PC-3 (cell line): ENCODE results near the gene PRAC1. TPM values are rescaled to one million over a fixed set of nuclear protein-coding genes. Genes with fewer than 3 reads are reported as not detected.

Experiments
- ATAC-seq: fragments of 200-7000 bp; cut with Tn5 transposase; 2 replicates; pipeline ENCODE4 v1.9.1; 2020; ENCODE audit warnings: mild to moderate bottlenecking, moderate library complexity
- BruUV-seq: library from RNA; stranded (reverse); fragments of 400-500 nt; replicated peaks from 2 replicates; lab custom pipeline; 2021; lab: Mats Ljungman, UMichigan
- CTCF ChIA-PET: fragments of 300-600 bp; sonication (Branson Sonifier 250); formaldehyde crosslinking; loops from one replicate; lab custom pipeline; 2022; ENCODE audit warnings: antibody characterized with exemption; lab: Charles Lee
- POLR2A ChIA-PET: fragments of 300-600 bp; sonication (Branson Sonifier 250); formaldehyde crosslinking; loops from one replicate; lab custom pipeline; 2022; ENCODE audit warnings: antibody characterized with exemption; ENCODE audit not compliant: unreplicated experiment; lab: Charles Lee
- DNase-seq: peaks from one replicate; pipeline ENCODE4 v3.0.0-alpha.2; 2015
- H2AFZ ChIP-seq: fragments of 300-600 bp; sonication (generic); 2 replicates; pipeline ENCODE4 v1.6.0; 2016; ENCODE audit warnings: antibody characterized with exemption, low read length
- H3F3A ChIP-seq: fragments of 300-600 bp; sonication (generic); one replicate; pipeline ENCODE4 v1.6.0; 2017; ENCODE audit warnings: antibody characterized with exemption, low read length, control low read depth, mild to moderate bottlenecking; ENCODE audit not compliant: unreplicated experiment
- H3K27ac ChIP-seq: fragments of 300-600 bp; sonication (generic); 2 replicates; pipeline ENCODE4 v1.5.1; 2016; ENCODE audit warnings: mild to moderate bottlenecking, low read length
- H3K27me3 ChIP-seq: fragments of 300-600 bp; sonication (generic); 2 replicates; pipeline ENCODE4 v1.6.1; 2016; ENCODE audit warnings: low read length, mixed read lengths
- H3K36me3 ChIP-seq: fragments of 300-600 bp; sonication (generic); 2 replicates; pipeline ENCODE4 v1.6.1; 2016; ENCODE audit warnings: low read depth, mixed run types, low read length, mixed read lengths
- H3K4me1 ChIP-seq: fragments of 300-600 bp; sonication (generic); 2 replicates; pipeline ENCODE4 v1.5.1; 2016; ENCODE audit warnings: low read length; ENCODE audit not compliant: insufficient read depth
- H3K4me2 ChIP-seq: fragments of 300-600 bp; sonication (generic); 2 replicates; pipeline ENCODE4 v1.6.0; 2016; ENCODE audit warnings: low read length
- H3K4me3 ChIP-seq: fragments of 300-600 bp; sonication (generic); 2 replicates; pipeline ENCODE4 v1.5.1; 2016; ENCODE audit warnings: mild to moderate bottlenecking, low read length, mixed read lengths
- H3K79me2 ChIP-seq: fragments of 300-600 bp; sonication (generic); 2 replicates; pipeline ENCODE4 v1.6.1; 2017; ENCODE audit warnings: low read length, mixed read lengths
- H3K9ac ChIP-seq: fragments of 300-600 bp; sonication (generic); 2 replicates; pipeline ENCODE4 v1.6.0; 2016; ENCODE audit warnings: mild to moderate bottlenecking, low read length
- H3K9me2 ChIP-seq: fragments of 300-600 bp; sonication (generic); replicated peaks from 2 replicates; pipeline ENCODE4 v1.6.1; 2016; ENCODE audit warnings: mixed run types, low read length, mixed read lengths
- H3K9me3 ChIP-seq: fragments of 300-600 bp; sonication (generic); 2 replicates; pipeline ENCODE4 v1.6.1; 2016; ENCODE audit warnings: low read length, mixed read lengths
- H4K20me1 ChIP-seq: fragments of 300-600 bp; sonication (generic); 2 replicates; pipeline ENCODE4 v1.6.1; 2016; ENCODE audit warnings: low read length, mixed read lengths
- EZH2 ChIP-seq: fragments of 300-600 bp; sonication (generic); IDR thresholded peaks from one replicate; pipeline ENCODE4 v1.6.1; 2017; ENCODE audit warnings: antibody characterized with exemption, mild to moderate bottlenecking, low read length; ENCODE audit not compliant: unreplicated experiment
- EZH2phosphoT487 ChIP-seq: fragments of 300-600 bp; sonication (generic); IDR thresholded peaks from 2 replicates; pipeline ENCODE4 v1.6.1; 2018; ENCODE audit warnings: mild to moderate bottlenecking, antibody characterized with exemption, low read length, borderline replicate concordance
- intact Hi-C: fragments of 100-400 bp; cut with micrococcal nuclease; formaldehyde crosslinking; loops from 2 replicates; pipeline ENCODE4 v1.9.0; 2023
- total RNA-seq: library from RNA; depleted of rRNA; stranded (reverse); fragments of >200 nt; gene quantifications from 2 replicates; pipeline ENCODE4 v1.2.3, GENCODE V29; 2014
- TF ChIP-seq, protein P1 (sequence below): fragments of 300-600 bp; sonication (generic); conservative IDR thresholded peaks from 2 replicates; pipeline ENCODE4 v1.5.1; 2017; ENCODE audit warnings: antibody characterized with exemption, low read depth, mild to moderate bottlenecking, low read length

Gene PRAC1
- total RNA-seq, 1 experiment from 2014 or later = 44.4 TPM

DNA sequence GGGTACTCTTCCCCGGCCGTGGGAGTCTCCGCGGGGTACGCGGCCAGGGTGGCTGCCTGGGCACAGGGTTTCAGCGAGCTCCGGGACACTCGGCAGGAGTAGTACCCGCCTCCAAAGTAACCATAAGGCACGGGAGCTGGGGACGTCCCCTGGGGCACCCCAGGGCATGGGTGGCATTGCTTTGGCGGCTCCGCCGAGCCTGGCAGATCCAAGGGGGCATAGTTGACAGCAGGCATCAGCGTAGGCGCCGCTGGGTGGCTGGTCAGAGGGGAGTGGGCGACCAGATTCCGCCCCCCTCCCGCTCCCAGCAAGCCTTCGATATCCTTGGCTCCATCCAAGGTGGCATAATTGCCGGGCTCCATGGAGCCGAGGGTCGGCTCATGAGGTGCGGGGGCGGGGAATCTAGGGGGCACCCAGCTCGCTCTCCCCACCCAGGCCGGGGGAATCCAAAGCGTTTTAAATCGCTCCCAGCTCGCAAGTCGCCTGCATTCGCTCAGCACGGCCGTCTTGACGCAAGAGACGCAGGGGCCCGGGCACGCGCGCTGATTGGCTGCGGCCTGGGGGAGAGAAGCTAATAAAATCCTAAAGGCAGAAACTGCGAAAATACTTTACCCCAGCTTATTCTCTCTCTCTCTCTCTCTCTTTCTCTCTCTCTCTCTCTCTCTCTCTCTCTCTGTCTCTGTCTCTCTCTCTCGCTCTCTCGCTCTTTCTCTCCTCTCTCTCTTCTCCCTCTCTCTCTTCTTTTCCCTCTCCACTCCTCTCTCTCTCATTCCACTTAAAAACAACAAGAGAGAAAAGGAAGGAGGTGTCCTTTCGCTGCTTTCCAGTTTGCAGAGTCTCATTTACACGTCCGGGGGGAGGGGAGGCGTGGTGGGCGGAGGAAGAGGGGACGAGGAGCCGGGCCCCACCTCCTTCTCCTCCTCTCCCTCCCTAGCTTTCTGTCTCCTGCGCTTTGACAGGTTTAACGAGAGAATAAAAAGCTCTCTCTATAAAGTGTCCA is 6.2 kb upstream of the PRAC1 start, which contains the start of gene HOXB13:
TSS of gene HOXB13 (minus strand) at position 519 of the 1,000 bp plus-strand sequence. CDS start at position 362, 157 bp downstream.
- no peak for TF ChIP-seq EZH2phosphoT487
- TF ChIP-seq, protein P1, sequence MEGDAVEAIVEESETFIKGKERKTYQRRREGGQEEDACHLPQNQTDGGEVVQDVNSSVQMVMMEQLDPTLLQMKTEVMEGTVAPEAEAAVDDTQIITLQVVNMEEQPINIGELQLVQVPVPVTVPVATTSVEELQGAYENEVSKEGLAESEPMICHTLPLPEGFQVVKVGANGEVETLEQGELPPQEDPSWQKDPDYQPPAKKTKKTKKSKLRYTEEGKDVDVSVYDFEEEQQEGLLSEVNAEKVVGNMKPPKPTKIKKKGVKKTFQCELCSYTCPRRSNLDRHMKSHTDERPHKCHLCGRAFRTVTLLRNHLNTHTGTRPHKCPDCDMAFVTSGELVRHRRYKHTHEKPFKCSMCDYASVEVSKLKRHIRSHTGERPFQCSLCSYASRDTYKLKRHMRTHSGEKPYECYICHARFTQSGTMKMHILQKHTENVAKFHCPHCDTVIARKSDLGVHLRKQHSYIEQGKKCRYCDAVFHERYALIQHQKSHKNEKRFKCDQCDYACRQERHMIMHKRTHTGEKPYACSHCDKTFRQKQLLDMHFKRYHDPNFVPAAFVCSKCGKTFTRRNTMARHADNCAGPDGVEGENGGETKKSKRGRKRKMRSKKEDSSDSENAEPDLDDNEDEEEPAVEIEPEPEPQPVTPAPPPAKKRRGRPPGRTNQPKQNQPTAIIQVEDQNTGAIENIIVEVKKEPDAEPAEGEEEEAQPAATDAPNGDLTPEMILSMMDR = no peak
- TF ChIP-seq EZH2 = no peak
- ChIA-PET POLR2A (interaction anchor here (0.6 to 1.8 kb wide), 27 partner anchors 7 to 858 kb away, joined by 3 to 26 read pairs (median 5); partner anchors contain the start of gene TTLL6), CTCF (interaction anchor here (0.5 to 2.6 kb wide), 12 partner anchors 9 to 150 kb away, joined by 3 to 34 read pairs (median 4); no protein-coding TSS in a partner anchor)
- Histone ChIP-seq H3K9ac (peak within 1 kb of the TSS; percentile 90), H3K9me2 (no peaks in the 10 kb centered on the region), H3K36me3 (no peaks in the 10 kb centered on the region), H3K4me3 (peak within 1 kb of the TSS; percentile 90), H3K9me3 (no peaks in the 10 kb centered on the region), H4K20me1 (no peaks in the 10 kb centered on the region), H3K4me2 (peak within 1 kb of the TSS; percentile 85), H3K79me2 (peaks cover 75% of the 10 kb centered on the region), H2AFZ (peak within 1 kb of the TSS; percentile 81), H3K4me1 (peaks cover 57% of the 10 kb centered on the region), H3K27me3 (no peaks in the 10 kb centered on the region), H3F3A (peaks cover 8% of the 10 kb centered on the region), H3K27ac (peak within 1 kb of the TSS; percentile 91)
- DNase-seq (peak; percentile 94), ATAC-seq (peak; percentile 37)
- intact Hi-C loops = no loop called here
- TSS peak; percentile 51 for BruUV-seq

DNA sequence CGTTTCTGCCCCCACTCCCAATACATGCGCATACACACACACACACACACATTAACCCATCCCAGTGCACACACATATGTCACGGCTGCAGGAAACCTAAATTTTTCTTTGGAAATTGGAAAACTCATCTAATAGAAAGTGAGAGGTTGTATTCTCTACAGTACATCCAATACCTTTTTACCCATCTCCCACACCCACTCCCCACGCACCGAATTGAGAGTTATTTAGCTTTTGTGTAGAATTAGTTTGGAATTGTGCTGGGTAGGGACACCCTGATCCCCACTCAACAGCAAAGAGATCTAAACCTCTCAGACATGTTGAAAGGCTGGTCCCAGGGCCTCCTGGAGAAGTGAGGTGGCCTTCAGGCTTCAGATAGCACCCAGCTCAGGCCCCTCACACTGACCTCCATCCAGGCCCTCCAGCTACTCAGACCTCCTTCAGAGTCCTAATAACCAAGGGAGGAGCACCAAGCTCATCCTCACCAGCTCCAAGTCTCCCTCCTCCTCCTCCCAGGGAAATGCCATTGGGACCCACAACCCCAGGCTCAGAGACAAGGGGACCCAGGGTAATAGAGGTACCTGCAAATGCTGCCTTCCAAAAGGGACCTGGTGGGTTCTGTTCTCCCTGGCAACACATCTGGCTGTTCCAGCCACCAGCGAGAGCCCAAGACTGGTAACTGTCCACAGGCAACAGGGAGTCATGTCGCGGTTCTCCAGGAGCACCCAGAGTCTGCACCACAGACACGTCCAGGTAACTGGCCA is 5.3 kb upstream of the PRAC1 start:
- no peaks in the 10 kb centered on the region for H3K9me3 ChIP-seq
- BruUV-seq = TSS peak; percentile 6
- peak overlapping the region; percentile 90 for H3K9ac ChIP-seq
- no peak for ATAC-seq
- H2AFZ ChIP-seq = peak overlapping the region; percentile 81
- H4K20me1 ChIP-seq = no peaks in the 10 kb centered on the region
- intact Hi-C loops = no loop called here
- H3K4me3 ChIP-seq = peak overlapping the region; percentile 90
- ChIA-PET CTCF (interaction anchor here (1.1 to 2.6 kb wide), 3 partner anchors 10 to 64 kb away, joined by 5 to 34 read pairs (median 12); no protein-coding TSS in a partner anchor), POLR2A (interaction anchor here (1.1 to 1.8 kb wide), 3 partner anchors 8 to 90 kb away, joined by 4 to 18 read pairs (median 17); partner anchors contain the start of gene TTLL6)
- peak overlapping the region; percentile 85 for H3K4me2 ChIP-seq
- TF ChIP-seq EZH2phosphoT487 (no peak), EZH2 (no peak)
- TF ChIP-seq, protein P1 = no peak
- H3F3A ChIP-seq = peaks cover 8% of the 10 kb centered on the region
- DNase-seq = peak; percentile 16
- H3K79me2 ChIP-seq = peaks cover 75% of the 10 kb centered on the region
- peaks cover 49% of the 10 kb centered on the region for H3K4me1 ChIP-seq
- no peaks in the 10 kb centered on the region for H3K9me2 ChIP-seq
- no peaks in the 10 kb centered on the region for H3K36me3 ChIP-seq
- peak overlapping the region; percentile 91 for H3K27ac ChIP-seq
- H3K27me3 ChIP-seq = no peaks in the 10 kb centered on the region
